Epidermal melanocyte (primary cell): ENCODE measurements around the gene KIF6.

ENCODE experiments used
- DNase-seq: peaks from one replicate; pipeline ENCODE4 v3.0.0; 2011; ENCODE audit warnings: low spot score; ENCODE audit not compliant: insufficient read length

Gene KIF6

DNA sequence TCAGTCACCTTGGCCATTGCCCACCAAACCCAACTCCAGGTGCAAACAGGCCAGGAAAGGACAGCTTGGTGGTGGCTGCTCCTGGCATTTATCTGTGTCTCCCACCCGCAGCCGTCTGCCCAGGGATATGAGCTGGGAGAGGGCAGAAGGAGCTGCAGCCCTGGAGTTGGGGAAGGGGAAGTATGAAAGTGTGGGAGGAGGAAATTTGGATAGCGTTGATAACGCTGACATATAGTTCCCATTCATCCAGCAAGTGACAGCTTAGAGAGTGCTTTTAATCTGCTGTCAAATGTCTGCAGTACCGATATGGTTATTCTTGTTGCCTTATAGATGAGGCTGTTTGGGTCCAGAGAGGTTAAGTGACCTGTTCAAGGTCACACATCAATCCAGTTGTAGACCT, 403.4 kb downstream of the KIF6 start:
- no peak for DNase-seq

DNA sequence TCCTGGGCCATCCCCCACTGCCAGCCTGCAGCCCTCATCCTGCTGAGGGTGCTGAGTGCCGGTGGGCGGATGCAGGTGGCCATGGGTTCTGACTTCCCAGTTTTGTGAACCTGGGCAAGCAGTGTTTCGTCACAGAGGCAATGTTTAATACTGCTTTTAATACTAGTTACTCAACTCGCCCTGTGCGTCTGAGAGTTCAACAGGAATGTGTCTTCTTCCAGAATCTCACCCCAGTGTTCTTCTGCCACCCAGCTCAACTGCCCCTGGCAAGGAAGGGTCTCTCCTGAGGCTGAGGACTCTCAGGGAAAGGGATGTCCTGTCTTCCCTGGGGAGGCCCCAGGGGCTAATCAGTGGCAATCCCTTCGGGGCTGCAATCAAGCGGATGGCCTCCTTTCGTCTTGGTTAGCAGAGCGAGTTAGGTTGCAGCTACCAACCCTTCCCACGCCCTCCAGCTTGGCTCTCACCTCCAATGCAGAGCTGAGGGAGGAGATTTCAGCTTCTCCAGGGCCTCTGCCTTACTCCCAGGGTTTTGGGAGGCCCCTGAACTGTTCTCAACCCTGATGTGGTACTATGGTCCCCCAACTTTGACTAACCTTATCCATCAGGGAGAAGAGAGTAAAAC, 404.7 kb downstream of the KIF6 start:
- no peak for DNase-seq

DNA sequence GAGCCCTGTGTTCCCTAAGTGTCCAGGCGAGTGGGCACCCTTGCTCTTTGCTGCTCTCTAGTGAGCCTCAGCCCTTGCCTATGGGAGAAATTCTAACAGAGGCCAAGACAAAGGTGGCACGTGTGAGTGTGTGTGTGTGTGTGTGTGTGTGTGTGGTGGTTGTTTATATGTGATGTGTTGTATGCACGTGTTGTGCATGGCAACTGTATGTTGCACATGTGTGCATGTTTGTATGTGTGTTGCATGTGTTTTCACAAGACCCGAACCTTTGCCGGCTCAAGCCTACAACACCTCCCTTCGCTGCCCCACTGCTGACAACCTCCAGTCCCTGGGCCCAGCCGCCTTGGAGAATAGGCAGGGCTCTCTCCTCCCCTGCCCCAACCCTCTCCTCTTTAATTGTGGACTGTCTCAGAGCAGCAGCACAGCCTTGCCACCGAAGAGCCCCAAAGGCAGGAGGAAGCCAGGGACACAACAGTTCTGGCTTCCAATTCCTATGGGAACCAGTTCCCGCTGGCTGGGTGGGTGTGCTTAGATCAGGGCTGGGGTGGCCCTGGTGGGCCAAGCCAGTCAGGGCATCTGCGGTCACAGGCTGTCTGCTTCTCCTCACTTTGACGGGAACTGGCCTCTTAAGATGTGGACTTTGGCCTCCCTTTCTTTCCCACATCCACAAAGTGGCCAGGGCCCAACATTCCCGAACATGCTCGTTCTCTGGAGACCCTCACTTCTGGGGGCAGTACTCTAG, 405.4 kb downstream of the KIF6 start:
- DNase-seq, result no peak

DNA sequence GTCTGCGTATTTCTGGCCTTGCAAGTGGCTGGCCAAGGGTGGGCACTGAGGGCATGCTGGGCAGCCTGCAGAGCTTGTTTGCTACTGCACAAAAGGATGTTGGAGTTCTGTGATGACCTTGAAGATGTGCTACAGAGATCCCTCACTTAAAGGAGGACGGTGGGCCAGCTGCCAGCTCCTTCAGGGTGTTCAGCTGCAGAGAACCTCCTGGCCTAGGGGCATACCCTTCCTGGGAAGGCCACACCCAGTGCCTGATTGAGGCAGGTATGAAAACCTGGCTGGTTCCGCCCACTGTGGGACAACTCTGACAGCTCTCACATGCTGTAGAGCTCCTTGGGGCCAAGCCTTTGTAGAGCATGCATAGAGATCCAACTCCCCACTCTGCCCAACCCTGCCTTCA, 408.0 kb downstream of the KIF6 start:
- DNase-seq, result no peak

DNA sequence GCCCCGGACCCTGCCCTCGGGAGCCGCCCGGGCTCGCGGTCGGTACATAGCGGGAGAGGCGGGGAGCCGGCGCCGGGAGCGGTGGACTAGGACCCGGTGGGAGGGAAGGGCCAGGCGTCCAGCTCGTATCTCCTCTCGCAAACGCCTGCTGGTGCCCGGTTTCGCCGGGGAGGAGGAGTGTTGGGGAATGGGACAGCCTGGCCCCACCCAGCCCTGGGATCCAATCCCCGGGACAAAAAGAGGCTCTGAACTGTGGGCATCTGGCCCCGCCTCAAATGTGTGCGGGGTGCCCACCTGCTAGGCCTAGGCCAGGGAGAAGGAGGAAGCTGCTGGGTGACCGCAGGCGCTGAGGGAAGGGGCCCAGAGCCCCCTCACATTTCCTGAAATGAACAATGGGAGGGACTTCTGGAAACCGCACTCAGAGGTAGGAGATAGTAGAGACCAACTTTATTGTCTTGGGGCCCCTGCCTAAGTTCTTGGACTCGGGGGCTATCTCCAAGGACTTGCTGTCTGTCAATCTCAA, 410.9 kb downstream of the KIF6 start, which contains the start of gene KCNK17:
Gene KCNK17, minus strand, starts transcription at position 147 of the 523 bp plus-strand sequence. Its CDS starts 99 bp downstream, at position 48.
- DNase-seq, result no peak

DNA sequence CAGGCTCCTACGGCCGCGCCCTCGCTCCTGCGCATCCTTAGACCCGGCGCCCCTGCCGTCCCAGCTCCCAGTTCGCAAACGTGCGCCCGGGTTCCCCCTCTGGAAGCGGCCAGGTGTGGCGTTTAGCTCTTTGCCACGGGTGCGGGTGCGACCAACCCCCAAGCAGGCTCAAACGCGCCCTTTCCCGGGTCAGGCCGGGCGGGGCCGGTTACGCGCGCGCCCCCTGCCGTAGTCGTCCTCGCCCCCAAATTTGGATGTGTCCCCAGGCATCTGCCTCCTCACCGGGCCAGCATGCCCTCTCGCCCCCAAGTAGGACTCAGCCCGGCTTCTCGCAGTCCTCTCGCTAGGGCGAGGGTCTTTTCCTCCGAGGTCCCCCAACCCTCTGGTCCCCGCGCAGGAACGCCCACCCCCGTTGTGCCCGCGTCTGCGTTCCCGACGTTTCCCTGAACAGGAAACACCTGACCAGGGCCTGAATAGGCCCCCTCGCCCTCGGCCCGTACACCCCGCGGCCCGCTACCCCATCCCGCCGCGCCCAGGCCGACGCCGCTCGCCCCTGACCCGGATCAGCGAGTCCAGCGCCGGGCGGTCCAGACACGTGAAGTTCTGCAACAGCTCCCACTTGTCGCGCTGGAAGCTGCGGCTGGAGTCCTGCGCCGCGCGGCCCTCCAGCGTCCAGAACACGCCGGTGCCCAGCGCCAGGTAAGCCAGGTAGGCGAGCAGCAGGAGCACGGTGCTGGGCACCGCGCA, 411.5 kb downstream of the KIF6 start:
- DNase-seq, result no peak

DNA sequence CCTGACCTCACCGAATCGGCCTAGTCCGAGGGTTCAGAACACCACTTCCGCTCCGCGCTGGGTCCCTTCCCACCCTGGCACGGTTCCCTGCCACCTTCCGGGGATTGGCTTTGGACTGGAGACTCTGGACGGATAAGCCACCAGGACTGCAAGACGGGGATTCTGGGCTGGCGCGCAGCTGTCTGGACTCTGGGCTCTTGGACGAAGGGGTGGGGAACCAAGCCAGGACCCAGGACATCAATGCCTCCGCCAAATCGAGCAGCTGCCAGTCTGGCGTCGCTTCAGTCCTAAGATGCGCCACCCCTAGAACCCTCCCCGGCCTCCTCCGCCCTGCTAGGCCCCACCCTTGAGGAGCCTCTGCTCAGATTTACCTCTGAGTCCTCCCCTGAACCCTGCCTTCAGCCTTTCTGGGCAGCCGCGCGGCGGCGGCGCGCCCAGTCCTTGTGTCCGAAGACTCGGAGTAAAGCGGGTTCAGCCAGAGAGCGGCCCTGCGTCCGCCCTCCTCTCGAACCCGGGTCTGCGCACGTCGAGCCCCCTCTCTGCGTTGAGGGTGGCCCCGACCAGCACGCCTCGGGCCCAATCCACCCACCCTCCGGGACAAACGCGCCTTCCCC, 412.2 kb downstream of the KIF6 start:
- no peak for DNase-seq

DNA sequence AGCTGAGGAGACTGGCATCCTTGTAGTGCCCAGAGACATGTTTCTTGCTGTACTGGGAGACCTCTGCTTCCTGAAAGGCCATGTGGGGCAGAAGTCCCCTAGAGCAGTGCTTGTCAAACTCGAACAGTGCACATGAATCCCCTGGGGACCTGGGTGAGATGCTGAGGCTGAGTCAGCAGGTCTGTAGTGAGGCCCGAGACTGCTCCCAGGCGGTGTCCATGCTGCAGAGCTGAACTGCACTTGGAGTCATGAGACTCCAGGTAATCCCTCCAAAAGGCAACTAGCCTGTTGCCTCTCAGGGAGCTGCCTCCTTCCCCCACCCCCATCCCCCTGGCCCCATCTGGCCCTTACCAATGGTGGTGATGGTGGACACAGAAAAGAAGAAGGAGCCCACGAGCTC, 414.7 kb downstream of the KIF6 start:
- DNase-seq, result no peak

DNA sequence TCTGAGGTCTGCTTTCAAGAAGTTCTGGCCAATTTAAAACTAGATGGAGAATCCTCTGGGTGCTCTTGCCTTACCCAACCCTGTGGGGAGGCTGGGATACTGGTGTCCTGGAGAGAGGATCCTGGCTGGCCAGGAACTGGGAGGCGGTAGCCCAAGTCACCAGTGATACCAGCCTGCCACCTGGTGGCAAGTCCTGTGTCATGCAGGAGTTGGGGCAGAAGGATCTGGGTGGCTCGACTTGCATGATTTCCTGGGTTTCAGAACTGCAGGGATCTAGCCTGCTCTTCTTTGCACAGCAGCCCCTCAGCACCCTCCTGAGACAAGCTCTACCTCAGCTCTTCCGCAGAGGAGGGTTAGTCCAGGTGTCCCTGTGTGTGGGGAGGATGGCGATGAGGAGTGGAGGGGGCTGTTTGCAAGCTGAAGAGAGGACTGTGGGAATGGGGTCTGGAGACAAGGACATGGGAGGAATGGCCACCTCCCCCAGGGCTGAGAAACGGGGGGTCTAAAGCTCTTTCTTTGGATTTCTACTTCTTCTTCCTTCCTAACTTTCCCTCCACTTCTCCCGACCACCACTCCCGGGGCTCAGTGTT, 415.2 kb downstream of the KIF6 start:
- DNase-seq, result peak; percentile 86

DNA sequence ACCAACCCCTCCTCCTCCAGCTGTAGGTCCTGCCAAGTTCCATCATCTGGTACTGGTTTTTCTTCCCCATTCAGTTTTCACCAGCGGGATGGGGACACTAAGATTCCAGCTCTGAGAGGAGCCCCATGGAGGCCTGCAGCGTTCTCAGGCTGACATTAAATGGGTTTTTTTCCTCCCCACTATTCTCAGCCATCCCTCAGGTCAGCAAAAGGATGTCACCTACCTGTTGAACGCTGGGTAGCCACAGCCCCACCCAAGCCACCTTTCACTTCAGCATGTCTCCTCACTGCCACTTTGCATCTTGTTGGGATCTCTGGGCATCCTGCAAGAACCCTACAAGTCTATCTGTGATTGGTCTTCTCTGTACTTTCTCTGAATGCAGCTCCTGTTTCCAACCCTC, 417.7 kb downstream of the KIF6 start:
- no peak for DNase-seq

DNA sequence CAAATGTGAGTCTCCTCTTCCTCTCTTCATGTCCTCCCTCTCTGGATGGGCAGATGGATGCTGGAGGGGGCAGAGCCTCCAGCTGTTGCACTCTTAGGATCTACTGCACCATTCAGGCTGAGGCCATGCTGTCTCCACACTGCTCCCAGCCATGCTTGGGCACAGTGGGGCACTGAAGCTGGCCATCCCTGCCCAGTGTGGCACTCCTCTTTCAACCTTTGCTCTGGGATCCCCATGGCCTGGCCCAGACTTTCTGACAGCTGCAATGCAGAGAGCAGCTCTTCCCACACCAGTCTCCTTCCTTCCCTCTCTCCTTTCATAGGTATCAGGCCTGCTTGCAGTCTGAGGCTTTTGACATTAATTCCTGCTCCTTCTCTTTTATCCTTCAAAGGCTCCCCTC, 420.3 kb downstream of the KIF6 start:
- no peak for DNase-seq

DNA sequence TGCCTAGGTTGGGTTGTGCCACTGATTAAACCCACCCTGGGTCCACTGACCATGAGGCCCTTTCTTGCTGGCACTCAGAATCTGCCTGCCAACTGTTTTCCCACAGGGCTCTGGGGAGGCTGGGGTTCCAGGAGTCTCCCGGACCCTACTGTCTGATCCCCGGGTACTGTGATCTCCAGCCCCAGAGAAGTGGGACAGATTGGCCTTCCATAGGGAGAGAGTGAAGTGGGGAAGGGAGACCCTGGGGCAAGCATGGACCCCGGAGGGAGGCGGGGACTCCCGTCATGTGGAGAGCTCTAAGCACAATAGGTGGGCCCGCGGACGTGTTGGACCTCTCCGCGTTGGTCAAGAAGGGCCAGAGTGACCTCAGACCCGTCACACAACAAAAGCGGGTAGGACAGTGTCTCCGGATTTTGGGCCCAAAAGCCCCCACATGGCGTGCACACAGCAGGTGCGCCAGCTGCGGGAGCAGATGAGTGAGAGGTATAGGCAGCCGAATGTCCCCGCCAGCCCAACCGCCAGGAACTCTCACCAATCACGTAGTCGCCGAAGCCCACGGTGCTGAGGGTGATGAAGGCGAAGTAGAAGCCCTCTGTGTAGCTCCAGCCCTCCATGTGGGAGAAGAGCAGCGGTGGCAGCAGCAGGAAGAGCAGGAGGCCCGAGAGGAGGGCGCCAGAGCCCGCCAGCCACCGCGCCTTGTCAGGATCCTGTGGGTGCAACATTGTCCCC, 421.6 kb downstream of the KIF6 start:
- DNase-seq, result no peak

DNA sequence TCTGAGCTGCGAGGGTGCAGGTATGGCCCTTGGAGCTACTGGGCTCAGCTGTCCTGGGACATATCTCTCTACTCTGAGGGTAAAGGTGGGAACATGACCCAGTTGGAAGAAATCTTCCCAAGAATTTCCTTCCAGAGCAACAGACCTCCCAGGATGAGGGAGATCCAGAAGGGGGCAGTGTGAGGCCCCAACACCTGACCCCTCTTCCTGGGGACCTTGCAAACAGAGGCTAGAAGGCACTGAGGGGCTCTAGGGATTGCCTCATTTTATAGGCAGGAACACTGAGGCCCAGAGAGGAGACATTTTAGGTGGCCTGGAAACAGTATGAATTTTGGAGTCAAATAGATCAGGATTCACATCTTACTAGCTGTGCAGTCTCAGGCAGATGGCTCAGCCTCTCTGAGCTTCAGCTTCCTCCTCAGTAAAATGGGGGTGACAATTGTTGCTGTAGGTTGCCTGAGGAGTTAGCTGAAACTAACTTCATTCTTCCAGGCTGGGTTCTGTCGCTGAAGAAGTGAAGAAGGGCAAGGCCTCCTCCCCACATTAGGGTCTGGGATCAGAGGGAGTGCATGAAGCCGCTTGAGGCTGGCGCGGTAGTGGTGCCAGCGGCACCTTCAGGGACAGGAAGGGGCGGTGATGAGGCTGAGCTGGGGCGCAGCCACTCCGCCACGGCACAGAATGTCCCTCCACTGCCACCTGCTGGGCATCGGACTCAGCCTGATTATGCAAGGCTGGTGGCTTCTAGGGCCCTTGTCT, 422.4 kb downstream of the KIF6 start:
- DNase-seq, result peak; percentile 76

DNA sequence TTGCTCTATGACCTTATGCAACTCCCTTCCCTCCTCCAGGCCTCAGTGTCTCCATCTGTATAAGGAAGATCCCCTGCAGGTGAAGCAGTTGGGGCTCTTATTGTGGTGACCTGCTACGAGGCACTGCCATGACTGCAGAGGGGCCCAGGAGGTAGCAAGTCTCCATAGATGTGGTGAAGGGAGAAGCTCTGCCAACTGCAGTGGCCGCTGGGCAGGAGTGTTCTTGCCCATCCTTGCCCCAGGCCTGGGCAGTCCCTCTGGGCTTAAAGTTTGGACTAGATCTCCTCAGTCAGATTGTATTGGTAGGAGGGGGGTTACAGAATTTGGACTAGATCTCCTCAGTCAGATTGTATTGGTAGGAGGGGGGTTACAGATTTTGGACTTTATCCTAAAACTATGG, 423.2 kb downstream of the KIF6 start:
- no peak for DNase-seq

DNA sequence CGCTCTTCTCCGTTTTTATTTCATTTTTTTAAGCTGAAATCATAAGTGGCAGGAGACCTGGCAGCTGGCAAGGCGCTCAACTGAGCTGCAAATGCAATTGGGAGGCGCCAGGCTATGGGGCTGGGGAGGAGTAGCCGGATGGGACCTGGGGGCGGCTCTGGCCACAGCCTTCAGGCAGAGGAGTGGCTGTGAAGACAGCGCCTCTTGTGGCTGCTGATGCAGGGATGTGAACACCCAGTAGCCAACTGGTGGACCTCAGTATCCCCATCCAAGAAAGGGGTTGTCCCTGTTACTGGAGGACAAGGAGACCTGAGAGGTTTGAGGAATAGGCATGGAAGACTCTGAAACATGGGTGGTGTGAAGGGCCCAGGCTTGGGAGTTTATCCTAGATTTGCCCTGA, 423.6 kb downstream of the KIF6 start:
- DNase-seq, result no peak

DNA sequence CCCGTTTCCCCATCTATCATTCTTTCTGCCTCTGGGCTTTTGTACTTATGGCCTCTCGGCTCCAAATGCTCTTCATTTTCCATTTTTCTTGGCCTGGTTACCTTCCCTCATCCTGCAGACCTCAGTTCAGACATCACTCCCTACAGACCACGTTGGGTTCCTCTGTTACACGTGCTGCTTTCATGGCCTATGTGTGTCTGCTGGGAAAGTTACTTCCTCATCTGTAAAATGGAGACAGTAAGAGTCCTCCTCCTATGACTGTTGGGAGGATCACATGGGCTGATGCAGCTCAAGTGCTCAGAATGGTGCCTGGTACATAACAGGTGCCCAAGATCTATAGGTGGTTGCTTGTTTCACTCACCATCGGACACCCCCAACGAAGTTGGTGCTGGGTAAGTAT, 424.5 kb downstream of the KIF6 start:
- DNase-seq, result no peak

DNA sequence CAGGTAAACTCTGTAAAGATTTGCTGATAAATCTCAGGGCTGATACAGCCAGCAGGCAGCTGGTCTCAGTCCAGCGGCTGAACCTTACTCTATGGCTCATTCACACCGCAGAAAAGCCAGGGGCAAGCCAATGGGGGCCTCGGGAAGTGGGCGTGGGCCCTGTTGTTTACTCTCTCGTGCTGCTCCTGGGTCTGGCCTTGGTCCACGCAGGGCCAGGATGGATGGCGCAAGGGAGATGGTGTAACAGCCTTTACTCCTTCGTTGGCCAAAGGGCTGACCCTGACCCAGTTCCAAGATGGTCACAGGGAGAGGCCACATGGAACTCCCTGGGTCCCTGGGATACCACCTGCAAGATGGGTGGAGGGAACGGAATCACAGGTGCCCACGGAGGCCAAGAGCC, 427.1 kb downstream of the KIF6 start:
- DNase-seq, result no peak

DNA sequence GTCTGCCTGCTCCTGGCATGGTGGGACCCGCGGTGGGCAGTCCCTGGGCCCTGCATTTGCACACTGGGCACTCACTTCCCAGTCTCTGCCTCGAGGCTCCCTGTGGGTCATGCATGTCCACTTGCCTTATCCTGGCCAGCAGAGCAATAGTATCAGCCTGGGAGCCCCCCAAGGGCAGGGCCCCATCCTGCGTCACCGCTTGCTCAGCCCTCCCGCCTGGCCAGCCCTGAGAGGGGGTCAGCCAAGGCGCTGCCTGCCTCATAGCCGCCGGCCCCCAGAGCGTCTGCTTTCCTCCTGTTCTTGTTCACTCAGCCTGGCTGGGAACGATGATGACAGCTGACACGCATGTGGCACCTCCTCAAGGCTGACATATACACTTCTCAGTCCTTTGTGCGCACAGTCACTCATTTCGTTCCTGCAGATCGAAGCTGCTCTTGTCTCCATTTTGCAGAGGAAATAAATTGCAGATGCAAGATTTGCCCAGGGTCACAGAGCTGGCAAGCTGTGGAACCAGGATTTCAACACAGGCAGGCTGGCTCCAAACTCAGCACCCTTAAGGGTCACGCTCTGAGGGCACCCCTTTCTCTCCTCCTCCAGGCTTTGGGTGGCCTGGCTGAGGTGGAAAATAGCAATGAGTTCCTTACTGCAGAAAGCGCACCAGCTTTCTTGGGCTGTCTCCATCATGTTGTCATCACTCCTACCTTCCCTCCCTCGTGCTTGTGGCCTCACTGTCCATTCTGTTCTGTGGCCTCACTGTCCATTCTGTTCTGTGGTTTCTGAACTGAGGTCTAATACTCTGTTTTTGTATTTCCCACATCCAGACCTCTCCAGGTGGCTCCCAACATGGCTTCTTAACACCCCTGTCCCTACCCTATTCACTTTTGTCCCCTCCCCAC, 428.2 kb downstream of the KIF6 start:
- DNase-seq, result no peak

DNA sequence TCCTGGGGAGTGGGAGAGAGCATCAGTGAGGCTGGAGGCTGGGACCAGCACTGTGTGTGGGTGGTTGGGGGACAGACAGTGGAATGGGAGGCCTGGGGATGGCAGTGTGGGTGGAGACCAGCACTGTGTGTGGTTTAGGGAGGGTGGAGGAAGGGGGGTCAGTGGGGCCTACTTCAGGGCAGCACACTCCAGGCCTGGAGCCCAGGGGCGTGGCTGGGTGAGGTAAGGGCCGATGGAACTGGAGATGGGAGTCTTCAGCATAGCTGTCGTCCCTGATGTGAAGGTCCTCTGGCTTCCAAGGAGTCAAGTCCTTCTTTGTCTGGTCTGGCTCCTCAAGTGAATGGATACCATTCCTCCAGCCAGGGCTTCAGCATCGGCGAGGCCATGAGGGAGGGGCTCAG, 429.6 kb downstream of the KIF6 start:
- DNase-seq, result no peak
